Activated CD8-positive, alpha-beta memory T cell treated with anti-CD3 and anti-CD28 coated beads for 4 hours (primary cell): ENCODE measurements around the gene HOXB2.
"Not testable (repeated sequence)": the region's sequence is repeated elsewhere in the genome, so short reads cannot be mapped to it uniquely, and the experiment has no call there.

Experiments used
- DNase-seq, 2 donors: peaks; one replicate each; pipeline ENCODE4 v3.0.0-alpha.2; 2020; ENCODE audit warnings: low read depth in 2 of 2

HOXB2 gene

DNA sequence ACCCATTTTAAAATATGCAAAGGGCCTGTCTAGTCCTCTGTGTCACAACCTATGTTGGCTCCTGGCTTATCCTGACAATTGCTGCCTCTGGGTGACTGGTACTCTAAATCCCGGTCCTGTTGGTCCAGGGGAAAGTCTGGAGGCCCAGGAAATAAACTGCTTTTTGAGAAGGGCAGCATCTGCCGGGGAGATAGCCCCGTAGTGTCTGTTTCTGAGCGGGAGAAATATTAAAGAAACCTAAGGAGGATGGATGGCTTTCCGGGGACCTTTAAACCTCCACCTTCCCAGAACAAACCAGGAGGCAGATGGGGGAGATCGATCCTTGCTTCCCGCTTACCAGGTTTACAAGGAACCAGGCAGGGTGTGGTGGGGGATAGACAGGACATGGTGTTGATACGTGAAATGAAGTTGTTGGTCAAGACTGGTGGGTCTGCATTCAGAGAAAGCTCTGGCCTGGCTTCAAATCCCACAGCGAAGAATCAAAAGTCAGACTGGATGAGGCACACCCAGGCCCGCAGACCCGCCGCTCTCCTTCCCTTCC lies 3.8 kb downstream of the HOXB2 start:
- DNase-seq: no peak

DNA sequence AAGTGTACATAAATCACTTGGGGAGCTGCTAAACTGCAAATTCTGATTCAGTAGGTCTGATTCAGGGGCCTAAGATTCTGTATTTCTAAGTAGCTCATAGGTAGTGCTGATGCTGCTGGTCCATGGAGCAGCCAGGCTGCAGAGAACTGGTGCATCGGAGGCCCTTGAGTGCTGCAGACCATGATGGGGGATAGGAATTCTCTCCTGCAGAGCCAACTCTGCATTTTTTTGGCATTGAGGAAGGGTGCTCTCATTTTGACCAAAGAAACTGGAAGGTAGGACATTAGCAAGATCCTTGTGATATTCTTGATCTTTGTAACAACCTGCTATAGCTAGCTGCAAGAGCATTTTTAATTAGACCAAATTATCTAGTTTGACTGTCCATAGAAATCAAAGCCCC lies 4.7 kb downstream of the HOXB2 start:
- DNase-seq: no peak

DNA sequence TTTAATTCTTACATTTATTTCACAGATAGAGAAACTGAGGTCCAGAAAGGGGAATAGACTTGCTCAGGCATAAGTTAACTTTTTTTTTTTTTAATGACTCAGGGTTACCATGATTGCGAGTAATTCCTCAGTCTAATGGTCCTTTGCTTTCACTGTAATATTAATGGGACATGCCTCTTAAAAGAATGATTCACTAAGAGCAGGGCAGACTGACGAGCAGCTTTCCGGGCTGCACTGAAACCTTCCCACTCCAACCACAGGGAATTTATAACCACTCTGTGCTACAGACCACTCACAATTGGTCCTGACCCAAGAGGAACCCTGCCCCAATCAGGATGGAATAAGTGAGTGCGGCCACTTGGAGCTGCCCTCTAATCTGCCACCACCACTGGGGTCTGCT lies 5.7 kb downstream of the HOXB2 start:
- DNase-seq: no peak

DNA sequence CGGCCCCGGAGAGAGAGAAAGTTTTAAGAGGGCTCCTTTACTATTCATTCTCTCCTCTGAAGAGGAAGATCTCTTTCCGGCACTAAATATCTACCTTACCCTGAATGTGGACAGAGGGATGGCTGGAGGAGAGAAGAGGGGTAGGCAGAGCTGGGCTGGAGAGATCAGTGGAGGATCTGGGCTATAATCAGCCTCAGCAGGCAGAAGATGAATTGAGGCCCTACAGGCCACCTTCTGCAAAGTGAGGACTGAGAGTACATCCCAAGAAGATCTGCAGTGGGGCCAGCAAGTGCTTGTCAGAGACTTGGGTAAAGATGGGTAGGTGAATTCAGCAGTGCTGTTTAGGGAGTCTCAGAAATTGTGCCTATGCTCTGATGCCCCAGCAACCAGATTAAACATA lies 7.6 kb downstream of the HOXB2 start:
- no peak for DNase-seq

DNA sequence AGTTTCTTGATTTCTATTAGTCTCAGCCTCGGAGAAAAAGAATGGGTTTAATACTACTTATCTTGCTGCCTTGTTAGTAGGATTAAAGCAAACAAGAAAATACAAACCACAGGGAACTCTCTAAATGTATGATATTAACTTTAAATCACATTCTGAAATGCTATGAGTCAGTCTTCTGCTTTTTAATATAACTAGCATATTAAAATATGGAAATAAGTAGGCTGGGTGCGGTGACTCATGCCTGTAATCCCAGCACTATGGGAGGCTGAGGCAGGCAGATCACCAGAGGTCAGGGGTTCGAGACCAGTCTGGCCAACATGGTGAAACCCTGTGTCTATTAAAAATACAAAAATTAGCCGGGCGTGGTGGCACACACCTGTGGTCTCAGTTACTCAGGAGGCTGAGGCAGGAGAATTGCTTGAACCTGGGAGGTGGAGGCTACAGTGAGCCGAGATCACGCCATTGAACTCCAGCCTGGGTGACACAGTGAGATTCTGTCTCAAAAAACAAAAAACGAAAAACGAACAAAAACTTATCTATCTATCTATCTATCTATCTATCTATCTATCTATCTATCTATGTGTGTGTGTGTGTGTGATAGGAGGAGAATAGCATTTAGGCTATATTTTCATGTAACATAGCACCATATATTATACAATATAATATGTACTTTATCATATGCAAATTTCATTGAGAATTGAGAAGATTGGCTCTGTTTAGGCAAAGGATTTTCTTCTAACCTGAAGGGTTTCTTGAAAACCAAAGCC lies 8.9 kb downstream of the HOXB2 start:
- not testable (repeated sequence) for DNase-seq

DNA sequence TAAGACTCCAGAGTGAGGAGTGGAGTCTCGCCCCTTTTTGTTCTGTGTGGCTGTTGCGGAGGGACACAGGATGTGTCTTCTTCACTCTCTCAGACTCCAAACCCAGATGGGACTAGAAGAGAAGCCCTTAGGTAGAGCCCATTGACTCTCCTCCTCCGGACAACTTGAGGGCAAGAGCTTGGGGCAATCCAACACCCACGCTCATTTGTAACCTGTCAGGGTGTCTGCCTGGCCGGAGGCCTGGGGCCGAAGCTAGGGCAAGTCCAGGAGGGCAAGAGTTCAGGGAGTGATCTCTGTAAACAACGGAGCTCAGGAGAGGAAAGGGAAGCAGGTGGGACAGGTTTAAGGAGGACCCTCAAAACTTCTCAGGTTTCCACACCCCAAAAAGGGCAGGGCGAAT lies 12.6 kb downstream of the HOXB2 start:
- DNase-seq: no peak

DNA sequence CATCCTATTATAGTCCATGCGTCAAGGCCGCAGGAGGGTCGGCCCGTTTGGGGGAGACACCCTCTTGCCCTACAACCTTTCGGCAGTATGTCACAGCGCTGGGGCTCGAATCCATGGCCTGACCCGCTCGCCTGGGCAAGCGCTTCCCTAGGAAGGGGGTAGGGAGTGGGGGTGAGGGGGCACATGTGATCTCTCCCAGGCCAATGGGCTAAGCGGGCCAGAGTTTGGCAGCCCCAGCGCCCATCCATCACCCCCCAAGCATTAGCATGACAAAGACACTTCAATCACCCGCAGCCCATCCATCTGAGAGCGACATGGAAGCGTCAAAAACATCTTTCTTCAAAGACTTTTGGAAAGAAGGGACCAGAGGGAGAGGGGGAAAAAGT lies 14.0 kb downstream of the HOXB2 start, which contains the start of gene HOXB1:
HOXB1 (minus strand) TSS at position 125 of the 386 bp plus-strand sequence; CDS start at position 18, 107 bp downstream.
- no peak for DNase-seq

DNA sequence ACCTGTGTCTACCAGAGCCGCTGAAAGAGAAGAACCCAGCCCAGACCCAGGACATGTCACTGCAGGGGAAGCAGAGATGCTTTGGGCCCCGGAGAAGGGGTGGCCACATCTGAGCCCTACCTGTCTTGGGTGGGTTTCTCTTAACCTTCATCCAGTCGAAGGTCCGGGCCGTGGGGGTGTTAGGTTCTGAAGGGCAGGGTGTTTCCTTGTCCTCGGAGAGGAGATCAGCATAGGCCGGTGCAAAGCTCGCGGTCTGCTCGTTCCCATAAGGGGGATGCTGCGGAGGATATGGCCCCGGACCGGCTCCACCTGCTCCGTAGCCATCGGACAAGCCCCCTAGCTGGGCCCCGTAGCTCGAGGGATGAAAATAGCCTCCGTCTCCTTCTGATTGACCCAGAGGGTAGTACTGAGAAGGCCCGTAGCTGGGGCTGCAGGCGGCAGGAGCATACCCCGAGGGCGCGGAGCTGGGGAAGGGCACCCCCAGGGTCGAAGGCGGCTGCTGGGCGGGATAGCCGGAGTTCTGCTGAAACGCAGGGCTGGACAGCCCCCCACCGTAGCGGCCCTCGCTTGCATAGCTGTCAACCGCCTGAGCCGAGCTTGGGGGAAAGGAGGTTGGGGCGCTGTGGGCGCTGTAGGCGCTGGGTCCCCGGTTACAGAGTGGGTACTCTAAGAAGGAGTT lies 14.6 kb downstream of the HOXB2 start:
- no peak for DNase-seq

DNA sequence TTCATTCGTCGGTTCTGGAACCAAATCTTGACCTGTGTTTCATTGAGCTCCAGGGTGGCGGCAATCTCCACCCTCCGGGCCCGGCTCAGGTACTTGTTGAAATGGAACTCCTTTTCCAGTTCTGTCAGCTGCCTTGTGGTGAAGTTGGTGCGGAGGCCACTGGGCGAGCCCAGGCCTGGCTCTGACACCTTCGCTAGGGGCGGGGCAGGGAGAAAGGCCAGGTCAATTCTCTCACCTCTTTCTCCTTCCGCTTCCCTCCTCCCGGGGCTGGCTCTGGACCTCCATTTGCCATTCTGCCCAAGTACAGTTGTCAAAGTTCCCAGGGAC lies 15.3 kb downstream of the HOXB2 start:
- no peak for DNase-seq

DNA sequence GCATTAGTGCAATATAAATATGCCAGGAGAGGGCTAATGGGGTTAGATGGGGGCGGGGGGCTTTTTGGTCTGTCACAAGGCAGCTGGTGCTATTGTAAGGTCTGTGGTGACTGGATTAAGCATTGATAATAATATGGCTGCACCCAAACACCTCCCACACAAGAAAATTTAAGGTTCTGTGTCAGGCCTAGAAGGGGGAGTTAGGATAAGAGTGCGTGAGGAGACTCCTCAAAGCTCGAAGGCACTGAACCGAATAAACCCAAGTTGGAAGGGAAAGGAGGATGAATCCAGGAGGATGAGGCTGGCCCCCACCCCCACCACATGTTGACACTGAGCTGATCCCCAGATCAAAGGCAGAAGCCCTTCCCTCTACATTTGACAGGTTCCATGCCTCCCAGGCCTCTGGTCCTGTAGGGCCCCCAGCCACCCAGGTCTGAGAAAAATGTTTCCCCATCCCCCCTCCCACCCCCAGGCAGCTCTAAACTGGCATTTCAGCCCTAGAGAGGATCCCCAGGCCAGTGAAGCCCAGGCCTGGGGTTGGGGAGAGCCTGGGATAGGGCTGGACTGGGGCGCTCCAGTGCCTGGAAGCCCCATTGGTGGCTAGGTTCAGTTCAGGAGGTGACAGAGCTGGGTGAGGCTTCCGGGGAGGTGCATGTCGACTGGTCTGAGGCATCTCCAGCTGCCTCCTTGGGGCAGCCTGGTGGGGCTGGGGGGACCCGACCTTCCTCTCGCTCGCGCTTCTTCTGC lies 15.8 kb downstream of the HOXB2 start:
- DNase-seq: no peak

DNA sequence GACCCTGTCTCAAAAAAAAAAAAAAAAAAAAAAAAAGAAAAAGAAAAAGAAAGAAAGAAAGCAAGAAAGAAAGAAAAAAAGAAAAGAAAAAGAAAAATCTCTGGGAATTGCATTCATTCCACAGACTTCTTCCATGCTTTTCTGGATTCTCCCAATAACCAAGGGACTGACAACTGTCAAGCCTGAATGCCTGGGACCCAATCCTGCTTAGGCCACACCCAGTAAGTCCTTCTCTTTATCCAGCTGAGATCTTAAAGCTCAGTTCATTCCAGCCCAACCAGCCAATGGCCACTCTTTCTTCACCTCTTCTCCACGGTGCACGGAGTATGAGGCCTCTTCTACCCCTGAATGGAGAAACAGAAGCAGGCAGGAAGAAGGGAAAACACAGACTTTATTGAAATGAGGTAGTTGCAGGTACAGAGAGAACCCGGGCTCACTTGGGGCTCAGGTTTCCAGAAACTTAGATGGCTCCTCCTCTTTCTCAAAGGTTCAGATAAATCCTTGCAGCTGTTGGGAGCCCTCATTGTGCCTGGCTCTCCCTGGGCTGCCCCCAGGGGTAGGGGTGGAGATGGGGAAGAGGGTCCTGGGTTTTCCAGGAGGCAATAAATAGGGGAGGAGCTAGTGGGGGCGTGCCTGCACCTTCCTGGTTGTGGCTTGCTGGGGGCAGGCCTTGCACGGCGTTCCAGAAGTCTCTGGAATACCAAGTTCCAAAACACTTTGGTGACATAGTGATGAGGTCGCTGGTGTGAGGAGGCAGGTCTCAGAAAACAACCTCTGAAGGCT lies 16.6 kb downstream of the HOXB2 start:
- DNase-seq: no peak

DNA sequence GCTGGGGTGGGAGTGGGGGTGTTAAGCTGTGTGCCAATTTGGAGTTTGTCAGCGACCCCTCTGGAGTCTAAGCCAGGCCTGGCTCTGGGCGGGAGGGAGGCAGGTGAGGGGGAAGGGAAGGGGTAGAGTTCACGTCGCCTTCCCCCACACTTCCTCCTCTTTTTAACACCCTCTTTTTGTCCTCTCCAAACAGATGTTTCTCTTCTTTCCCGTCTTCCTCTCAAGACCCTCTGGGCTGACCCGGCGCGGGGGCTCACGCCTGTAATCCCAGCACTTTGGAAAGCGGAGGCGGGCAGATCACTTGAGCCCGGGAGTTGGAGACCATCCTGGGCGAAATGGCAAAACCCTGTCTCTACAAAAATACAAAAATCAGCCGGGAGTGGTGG lies 17.4 kb downstream of the HOXB2 start:
- DNase-seq: no peak

DNA sequence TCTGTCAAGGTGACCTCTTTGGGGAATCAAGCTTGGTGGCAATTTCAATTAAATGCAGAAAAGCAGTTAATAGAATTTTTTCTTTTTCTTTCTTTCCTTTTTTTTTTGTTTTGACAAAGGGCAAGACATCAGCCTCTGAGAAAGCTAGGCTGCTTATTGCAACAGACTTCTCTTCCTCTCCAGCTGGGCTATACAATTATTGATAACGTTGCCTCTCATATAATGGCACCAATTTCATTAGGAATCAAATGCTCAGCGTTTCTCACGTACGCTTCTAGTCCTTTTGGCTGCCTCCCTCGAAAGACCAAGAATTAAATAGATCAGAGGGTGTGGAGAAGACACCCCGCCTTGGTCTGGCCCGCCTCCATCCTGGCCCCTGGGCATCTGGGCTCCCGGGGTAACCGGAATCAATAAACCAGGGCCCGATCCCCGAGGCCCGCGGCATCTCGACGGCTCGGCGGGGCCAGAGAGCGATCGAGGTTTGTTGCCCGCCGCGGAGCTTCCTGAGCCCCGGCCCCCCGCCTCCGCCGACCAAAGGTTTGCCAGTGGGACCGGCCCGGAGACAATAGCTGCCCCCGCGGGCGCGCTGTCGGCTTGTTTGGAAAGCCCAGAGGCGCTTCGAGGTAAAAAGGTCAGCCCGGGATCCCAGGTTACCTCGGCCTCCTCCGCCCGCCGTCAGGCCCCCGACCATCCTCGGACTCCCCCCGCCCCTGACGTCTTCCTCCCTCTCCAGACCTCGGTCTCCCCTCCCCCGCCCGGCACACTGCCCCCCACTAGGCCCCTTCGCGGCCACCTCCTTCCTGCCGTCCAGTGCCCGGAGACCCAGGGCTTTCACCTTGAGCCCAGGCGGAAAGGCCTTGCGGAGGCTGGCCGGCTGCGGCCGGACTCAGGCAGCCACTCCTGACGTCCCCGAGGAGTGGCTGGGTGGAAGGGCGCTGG lies 18.0 kb downstream of the HOXB2 start:
- no peak for DNase-seq

DNA sequence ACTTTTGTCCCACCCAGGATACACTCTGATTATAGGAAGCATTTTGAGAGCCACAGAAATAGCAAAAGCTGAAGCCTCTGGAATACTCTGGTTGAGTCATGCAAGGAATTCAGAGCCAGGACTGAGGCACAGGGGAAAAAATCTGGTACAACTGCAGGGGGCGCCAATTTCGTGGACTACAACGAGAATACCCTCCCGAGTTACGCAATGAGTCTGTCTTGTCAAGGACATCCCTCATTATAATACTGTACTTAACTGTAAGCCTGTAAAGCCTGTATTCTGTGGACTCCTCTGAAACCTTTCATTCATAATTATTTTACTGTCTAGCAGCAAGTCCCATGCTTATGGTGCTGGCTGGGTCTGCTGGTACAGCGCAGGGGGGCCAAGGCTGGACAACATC lies 21.9 kb downstream of the HOXB2 start:
- no peak for DNase-seq

DNA sequence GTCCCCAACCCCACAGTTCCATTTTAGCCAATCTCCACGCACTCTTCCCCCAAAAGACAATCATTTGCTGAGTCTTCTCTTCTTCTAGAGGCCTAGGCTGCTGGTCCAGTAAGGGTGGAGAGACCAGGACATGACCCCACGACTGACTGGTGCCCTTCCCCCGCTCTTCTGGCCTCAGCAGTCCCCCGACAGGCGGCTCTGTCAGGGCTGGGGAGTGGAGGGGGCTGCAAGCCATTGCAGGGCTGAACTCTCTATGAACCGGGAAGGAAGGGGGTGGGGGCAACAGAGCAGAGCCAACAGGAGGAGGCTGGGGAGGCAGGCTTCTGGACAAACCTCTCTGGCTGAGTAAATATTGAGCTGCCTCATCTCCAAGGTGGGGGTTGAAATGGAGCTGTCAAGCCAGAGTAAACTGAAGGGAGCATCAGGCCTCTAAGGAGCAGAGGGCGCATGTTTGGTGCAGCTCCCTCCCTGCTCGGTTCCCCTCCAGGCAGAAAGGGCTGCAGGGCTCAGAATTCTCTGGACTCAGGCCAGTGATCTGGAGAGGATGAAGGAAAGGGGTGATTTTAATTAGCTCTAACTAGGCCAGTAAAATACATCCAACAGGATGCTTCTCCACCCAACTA lies 22.8 kb downstream of the HOXB2 start:
- DNase-seq: no peak

DNA sequence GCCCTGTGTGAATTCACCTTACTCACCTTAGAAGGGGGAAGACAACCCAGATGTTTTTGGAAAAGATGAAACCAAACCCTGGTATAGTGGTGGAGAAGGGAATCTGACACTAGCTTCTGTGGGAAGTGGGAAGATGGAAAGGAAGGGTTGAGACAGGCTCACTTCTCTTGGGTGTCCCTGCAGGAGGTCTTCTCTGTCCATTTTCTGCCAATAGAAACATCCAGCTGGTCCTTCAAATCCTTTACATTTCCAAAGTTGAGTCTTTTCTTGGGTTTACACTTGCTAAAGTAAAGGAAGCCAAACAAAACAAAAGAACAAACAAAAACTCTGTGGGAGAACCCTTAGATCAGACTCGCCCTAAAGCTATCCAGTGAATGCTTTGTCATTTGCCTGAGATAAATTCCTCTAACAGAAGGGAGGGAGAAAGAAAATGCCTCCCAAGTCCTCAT lies 24.3 kb downstream of the HOXB2 start:
- no peak for DNase-seq

DNA sequence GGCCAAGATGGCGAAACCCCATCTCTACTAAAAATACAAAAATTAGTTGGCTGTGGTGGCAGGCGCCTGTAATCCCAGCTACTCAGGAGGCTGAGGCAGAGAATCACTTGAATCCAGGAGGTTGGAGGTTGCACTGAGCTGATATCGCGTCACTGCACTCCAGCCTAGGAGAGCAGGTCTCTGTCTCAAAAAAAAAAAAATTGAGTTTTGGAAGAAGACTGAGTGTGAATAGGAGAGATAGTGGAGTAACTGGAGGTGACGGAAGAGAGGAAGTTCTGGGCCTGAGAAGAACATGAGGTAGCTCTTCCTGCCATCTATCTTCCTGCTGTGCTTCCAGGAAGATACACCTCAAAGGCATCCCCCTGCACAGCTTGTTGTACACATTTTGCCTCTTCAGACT lies 25.5 kb downstream of the HOXB2 start:
- no peak for DNase-seq

DNA sequence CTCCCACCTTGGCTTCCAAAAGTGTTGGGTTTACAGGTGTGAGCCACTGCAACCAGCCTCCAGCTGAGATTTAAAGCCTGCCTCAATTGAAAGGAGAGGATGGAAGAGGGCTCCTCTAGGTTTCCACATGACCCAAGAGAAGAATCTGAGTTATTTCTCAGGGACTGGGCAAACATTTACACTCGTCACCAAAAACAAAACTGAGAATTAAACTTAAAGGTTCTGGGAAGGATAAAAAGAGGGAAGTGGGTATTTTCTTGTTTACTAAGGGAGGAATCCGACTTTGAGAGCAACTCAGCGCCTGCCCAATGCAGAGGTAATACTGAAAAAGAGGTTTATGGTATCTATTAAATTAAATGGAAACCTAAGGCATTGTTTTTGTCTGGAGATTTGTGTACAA lies 27.4 kb downstream of the HOXB2 start:
- no peak for DNase-seq

DNA sequence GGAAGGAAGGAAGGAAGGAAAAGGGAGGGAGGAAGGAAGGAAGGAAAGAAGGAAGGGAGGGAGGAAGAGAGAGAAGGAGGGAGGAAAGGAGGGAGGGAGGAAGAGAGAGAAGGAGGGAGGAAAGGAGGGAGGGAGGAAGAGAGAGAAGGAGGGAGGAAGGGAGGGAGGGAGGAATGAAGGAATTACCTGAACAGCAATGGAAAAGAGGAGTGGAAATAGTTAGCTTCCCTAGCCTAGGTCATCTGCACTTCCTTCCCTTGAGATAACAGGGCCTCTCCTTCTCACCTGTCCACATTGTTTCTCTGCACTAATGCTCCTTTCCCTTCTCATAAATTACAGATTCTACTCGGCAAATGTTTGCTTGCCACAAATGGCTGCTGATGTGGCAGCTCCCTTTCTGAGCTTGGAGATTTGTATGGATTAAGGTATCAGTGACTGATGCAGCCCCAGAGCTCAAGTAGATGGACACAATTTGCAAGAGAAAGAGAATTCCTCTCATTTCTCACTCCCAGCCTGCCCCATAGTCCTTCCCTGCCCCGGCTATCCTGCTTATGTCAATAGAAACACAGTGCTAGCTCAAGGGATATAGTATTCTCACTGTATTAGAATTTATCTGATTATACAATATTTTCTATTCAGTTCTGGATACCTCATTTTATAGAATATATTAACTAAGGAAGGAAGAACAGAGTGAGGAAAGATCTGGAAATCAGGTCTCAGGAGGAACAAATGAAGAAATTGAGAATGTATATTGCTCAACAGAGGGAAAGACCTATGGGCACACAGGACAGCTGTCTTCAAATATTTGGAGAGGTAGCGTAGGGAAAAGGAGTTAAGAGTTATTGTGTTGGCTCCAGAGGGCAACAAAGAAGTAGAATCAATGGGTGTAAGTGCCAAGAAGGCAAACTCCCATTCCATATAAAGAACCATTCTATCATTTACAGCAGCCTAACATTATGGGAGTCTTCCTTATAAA lies 28.7 kb downstream of the HOXB2 start:
- DNase-seq: no peak
